Keratinocyte (primary cell): ENCODE results near the gene CLSTN1. TPM values are rescaled to one million over a fixed set of nuclear protein-coding genes. Genes with fewer than 3 reads are reported as not detected.

ENCODE experiments used
- DNase-seq: peaks from one replicate; pipeline ENCODE4 v3.0.0-alpha.2; 2011; ENCODE audit warnings: low read depth, missing footprints, low spot score
- FAIRE-seq: peaks from 2 replicates; lab custom pipeline; 2011; peaks lifted over from hg19 to GRCh38; lab: Jason Lieb, UNC
- H2AFZ ChIP-seq: 2 replicates; pipeline ENCODE4 v1.6.0; 2012; ENCODE audit warnings: low read length, control low read depth, inconsistent platforms; ENCODE audit not compliant: control insufficient read depth
- H3K27ac ChIP-seq: 2 replicates; pipeline ENCODE4 v1.5.1; 2011; ENCODE audit warnings: low read length; ENCODE audit not compliant: control insufficient read depth, insufficient read depth
- H3K27me3 ChIP-seq: 3 replicates; pipeline ENCODE4 v1.6.0; 2011; ENCODE audit warnings: low read length; ENCODE audit not compliant: control insufficient read depth, insufficient read depth; ENCODE audit errors: extremely low read depth
- H3K36me3 ChIP-seq, 2 experiments: 2 replicates in 1 of 2; 3 replicates in 1 of 2; pipeline ENCODE4 v1.5.1; 2011; ENCODE audit warnings: low read length in 2 of 2, mild to moderate bottlenecking in 1 of 2; ENCODE audit not compliant: control insufficient read depth in 2 of 2, insufficient read depth in 2 of 2; ENCODE audit errors: extremely low read depth in 1 of 2
- H3K4me1 ChIP-seq: 3 replicates; pipeline ENCODE4 v1.5.1; 2011; ENCODE audit warnings: low read length; ENCODE audit not compliant: control insufficient read depth, insufficient read depth; ENCODE audit errors: extremely low read depth
- H3K4me2 ChIP-seq: 3 replicates; pipeline ENCODE4 v1.6.0; 2011; ENCODE audit warnings: low read depth, low read length; ENCODE audit not compliant: control insufficient read depth, insufficient read depth; ENCODE audit errors: extremely low read depth
- H3K4me3 ChIP-seq, 3 experiments: fragments of 200-600 bp in 1 of 3; sonication (generic) in 1 of 3; 2 replicates in 2 of 3; 3 replicates in 1 of 3; pipeline ENCODE4 v1.5.1; 2011 to 2016; ENCODE audit warnings: low read length in 3 of 3, mild to moderate bottlenecking in 3 of 3, control low read depth in 2 of 3, inconsistent platforms in 1 of 3, low read depth in 1 of 3, mixed read lengths in 1 of 3, mixed run types in 1 of 3, moderate library complexity in 1 of 3; ENCODE audit not compliant: control insufficient read depth in 2 of 3, insufficient read depth in 2 of 3; ENCODE audit errors: extremely low read depth in 1 of 3
- H3K79me2 ChIP-seq: 2 replicates; pipeline ENCODE4 v1.6.0; 2012; ENCODE audit warnings: low read length; ENCODE audit not compliant: control insufficient read depth, insufficient read depth
- H3K9ac ChIP-seq: 3 replicates; pipeline ENCODE4 v1.6.0; 2011; ENCODE audit warnings: low read length; ENCODE audit not compliant: control insufficient read depth, insufficient read depth; ENCODE audit errors: extremely low read depth
- H3K9me1 ChIP-seq: 3 replicates; pipeline ENCODE4 v1.6.0; 2011; ENCODE audit warnings: low read length; ENCODE audit not compliant: control insufficient read depth, insufficient read depth; ENCODE audit errors: extremely low read depth
- H3K9me3 ChIP-seq: 2 replicates; pipeline ENCODE4 v1.5.1; 2012; ENCODE audit warnings: low read depth, low read length; ENCODE audit not compliant: control insufficient read depth
- H4K20me1 ChIP-seq: 3 replicates; pipeline ENCODE4 v1.6.0; 2011; ENCODE audit warnings: low read length; ENCODE audit not compliant: control insufficient read depth, insufficient read depth; ENCODE audit errors: extremely low read depth
- EZH2 ChIP-seq: IDR thresholded peaks from one replicate; pipeline ENCODE4 v1.6.1; 2012; ENCODE audit warnings: inconsistent platforms, mild to moderate bottlenecking, low read length, moderate library complexity
- dilution Hi-C: fragments of 300-500 bp; cut with MboI; formaldehyde crosslinking; loops from one replicate; pipeline ENCODE4 v1.7.0; 2020; ENCODE audit warnings: low sequenced_read_pairs; ENCODE audit not compliant: extremely low pct_ligation_motif_present
- polyA plus RNA-seq, 5 experiments: library from polyadenylated mRNA; depleted of rRNA in 3 of 5; stranded (reverse) in 3 of 5; stranded (forward) in 1 of 5; unstranded in 1 of 5; fragments of >200 nt; gene quantifications; 1 replicate in 1 of 5; 2 replicates in 3 of 5; 3 replicates in 1 of 5; pipeline versions ENCODE4 v1.2.1 to v1.2.3, GENCODE V29; 2011 to 2012; ENCODE audit warnings: missing spikeins in 2 of 5, low read depth in 1 of 5, low replicate concordance in 1 of 5
- TF ChIP-seq, protein P1 (sequence below), 3 experiments: IDR thresholded peaks in 1 of 3; conservative IDR thresholded peaks in 1 of 3; optimal IDR thresholded peaks in 1 of 3; 2 replicates in 2 of 3; 3 replicates in 1 of 3; pipeline versions ENCODE3 to v1.5.1; 2011; ENCODE audit warnings: low read length in 3 of 3, mild to moderate bottlenecking in 3 of 3, moderate library complexity in 2 of 3, control low read depth in 1 of 3, inconsistent platforms in 1 of 3; ENCODE audit not compliant: insufficient read depth in 2 of 3; ENCODE audit errors: extremely low read depth in 1 of 3

The CLSTN1 gene
- polyA plus RNA-seq, 1 donor (not counting 4 experiments of a cell fraction or from before 2014, with no cell fraction given): 90.3 TPM

DNA sequence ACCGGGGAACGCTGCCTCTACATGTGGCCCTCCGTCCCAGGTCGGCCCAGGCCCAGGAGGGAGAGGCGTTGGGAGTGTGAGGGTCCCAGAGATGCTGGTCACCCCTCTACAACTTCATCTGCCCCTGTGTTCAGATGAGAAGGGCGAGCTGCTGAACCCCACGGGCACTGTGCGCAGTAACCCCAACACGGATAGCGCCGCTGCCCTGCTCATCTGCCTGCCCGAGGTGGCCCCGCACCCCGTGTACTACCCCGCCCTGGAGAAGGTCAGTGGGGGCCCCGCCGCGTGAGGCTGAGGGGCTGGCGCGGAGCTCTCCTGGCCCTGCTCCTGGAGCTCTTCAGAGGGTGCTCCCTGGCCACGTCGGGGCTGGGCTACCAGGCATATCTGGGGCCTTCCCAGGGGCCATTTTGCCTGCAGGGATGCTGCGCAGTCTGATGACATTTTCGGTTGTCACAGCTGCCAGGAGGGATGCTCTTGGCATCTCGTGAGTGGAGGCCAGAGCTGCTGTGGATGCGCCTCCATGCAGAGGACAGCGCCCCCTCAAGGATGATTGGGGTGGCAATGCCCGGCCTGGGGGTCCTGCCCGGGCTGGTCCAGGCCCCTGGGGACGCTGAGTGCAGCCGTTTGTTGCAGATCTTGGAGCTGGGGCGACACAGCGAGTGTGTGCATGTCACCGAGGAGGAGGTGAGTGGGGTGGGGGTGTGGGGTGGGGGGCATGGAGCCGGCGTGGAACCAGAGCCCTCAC is 103.6 kb downstream of the CLSTN1 start:
- Histone ChIP-seq H3K9me3 (no peaks in the 10 kb centered on the region), H2AFZ (no peak overlapping the region), H3K9me1 (no peaks in the 10 kb centered on the region), H3K36me3 (peaks cover 26 to 28% of the 10 kb centered on the region in 2 experiments), H3K9ac (no peak overlapping the region), H4K20me1 (no peaks in the 10 kb centered on the region), H3K79me2 (no peaks in the 10 kb centered on the region), H3K4me2 (no peak overlapping the region), H3K4me1 (peaks cover 23% of the 10 kb centered on the region), H3K27ac (no peak overlapping the region), H3K4me3 (no peak overlapping the region), H3K27me3 (no peaks in the 10 kb centered on the region)
- FAIRE-seq (no peak), DNase-seq (no peak)
- TF ChIP-seq, protein P1, sequence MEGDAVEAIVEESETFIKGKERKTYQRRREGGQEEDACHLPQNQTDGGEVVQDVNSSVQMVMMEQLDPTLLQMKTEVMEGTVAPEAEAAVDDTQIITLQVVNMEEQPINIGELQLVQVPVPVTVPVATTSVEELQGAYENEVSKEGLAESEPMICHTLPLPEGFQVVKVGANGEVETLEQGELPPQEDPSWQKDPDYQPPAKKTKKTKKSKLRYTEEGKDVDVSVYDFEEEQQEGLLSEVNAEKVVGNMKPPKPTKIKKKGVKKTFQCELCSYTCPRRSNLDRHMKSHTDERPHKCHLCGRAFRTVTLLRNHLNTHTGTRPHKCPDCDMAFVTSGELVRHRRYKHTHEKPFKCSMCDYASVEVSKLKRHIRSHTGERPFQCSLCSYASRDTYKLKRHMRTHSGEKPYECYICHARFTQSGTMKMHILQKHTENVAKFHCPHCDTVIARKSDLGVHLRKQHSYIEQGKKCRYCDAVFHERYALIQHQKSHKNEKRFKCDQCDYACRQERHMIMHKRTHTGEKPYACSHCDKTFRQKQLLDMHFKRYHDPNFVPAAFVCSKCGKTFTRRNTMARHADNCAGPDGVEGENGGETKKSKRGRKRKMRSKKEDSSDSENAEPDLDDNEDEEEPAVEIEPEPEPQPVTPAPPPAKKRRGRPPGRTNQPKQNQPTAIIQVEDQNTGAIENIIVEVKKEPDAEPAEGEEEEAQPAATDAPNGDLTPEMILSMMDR (optimal IDR thresholded peaks at IDR 0.05 in 1 of 3, IDR thresholded peaks at IDR 0.05 in 1 of 3, conservative IDR thresholded peaks at IDR 0.05 in 1 of 3; ENCODE audit: extremely low read depth in 1 of 3, insufficient read depth in 2 of 3, low read length in 3 of 3): peak in 2 of 3 experiments; percentile 11 to 16
- no peak for TF ChIP-seq EZH2
- dilution Hi-C loops: no loop called here

DNA sequence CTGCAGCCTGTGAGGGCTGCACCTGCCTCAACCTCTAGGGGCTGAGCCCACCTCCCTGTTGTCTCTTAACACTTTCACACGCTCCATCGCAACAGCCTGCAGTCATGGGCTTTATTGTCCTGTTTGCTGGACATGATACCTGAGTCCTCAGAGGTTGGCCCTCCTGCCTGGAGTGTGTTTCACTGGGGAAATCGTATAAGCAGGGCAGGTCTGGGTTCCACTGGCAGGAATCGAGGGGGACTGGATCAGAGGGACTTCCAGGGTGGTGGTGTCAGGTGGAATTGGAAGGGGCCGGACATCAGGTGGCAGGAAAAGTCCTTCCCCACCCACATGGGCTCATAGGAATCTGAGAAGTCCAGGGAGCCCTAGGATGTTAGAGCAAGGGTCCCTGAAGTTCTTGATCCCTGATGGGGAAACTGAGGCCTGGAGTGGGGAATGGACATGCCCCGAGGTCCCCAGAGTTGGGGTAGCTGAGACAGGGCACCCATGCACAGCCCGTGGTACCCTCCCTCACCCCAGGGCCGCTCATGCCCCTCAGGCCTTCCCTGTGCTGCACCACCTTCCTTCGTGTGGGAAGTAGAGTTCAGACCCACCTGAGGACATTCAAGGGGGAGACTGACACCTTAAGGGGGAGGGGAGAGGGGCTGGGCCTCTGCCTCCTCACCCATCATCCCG is 105.6 kb downstream of the CLSTN1 start:
- H3K9ac ChIP-seq: no peak overlapping the region
- DNase-seq (no peak), FAIRE-seq (no peak)
- H3K9me3 ChIP-seq: no peaks in the 10 kb centered on the region
- H3K79me2 ChIP-seq: no peaks in the 10 kb centered on the region
- no peak overlapping the region for H3K4me2 ChIP-seq
- H3K4me3 ChIP-seq: no peak overlapping the region
- H3K36me3 ChIP-seq: peaks cover 20 to 21% of the 10 kb centered on the region in 2 experiments
- H3K27me3 ChIP-seq: no peaks in the 10 kb centered on the region
- no peaks in the 10 kb centered on the region for H4K20me1 ChIP-seq
- no peaks in the 10 kb centered on the region for H3K9me1 ChIP-seq
- H3K4me1 ChIP-seq: peaks cover 23% of the 10 kb centered on the region
- TF ChIP-seq, protein P1 (optimal IDR thresholded peaks at IDR 0.05 in 1 of 3, IDR thresholded peaks at IDR 0.05 in 1 of 3, conservative IDR thresholded peaks at IDR 0.05 in 1 of 3; ENCODE audit: extremely low read depth in 1 of 3, insufficient read depth in 2 of 3, low read length in 3 of 3): no peak
- TF ChIP-seq EZH2: no peak
- no peak overlapping the region for H2AFZ ChIP-seq
- H3K27ac ChIP-seq: no peak overlapping the region
- dilution Hi-C loops: no loop called here
